ENCODE results near the gene MIOX. TPM values are rescaled to one million over a fixed set of nuclear protein-coding genes. Genes with fewer than 3 reads are reported as not detected.
A peak's percentile ranks its signal among the peaks of the same experiment; 100 is the strongest.

MIOX gene
- total and polyA plus RNA-seq, 11 donors, result not detected

- DNase-seq (peak in 2 of 5 donors; percentile 27 to 37), ATAC-seq (no peak)
- WGBS, 4 donors, result 82 to 87% (median 83%) methylated on average over 14 to 15 of the region's 15 CpGs
- Histone ChIP-seq H3K9me3 (no peaks in the 10 kb centered on the region), H3K27ac (no peak overlapping the region), H3K36me3 (peaks cover 0 to 88% (median 63%) of the 10 kb centered on the region in 9 donors), H3K4me1 (peaks cover 0 to 13% (median 0%) of the 10 kb centered on the region in 12 donors), H3K4me3 (no peak overlapping the region), H3K27me3 (no peaks in the 10 kb centered on the region)
- intact Hi-C loops (cut with DNase I), result no loop called here
- TF ChIP-seq POLR2A (IDR thresholded peaks at IDR 0.05), result no peak
- no peak for TF ChIP-seq CTCF (IDR thresholded peaks at IDR 0.05)
These were observed 43.5 kb upstream of the MIOX start for GRCh38 chr22:50443197-50443596.

GRCh38 chr22:50443801-50444625, 42.6 kb upstream of the MIOX start:
- peak in 2 of 5 donors; percentile 28 to 52 for DNase-seq
- intact Hi-C loops (cut with DNase I), result no loop called here
- H3K9me3 ChIP-seq, result no peaks in the 10 kb centered on the region
- WGBS, 4 donors, result 71 to 81% (median 77%) methylated on average over 24 to 28 of the region's 28 CpGs
- H3K4me1 ChIP-seq, result peaks cover 0 to 13% (median 0%) of the 10 kb centered on the region in 12 donors
- TF ChIP-seq POLR2A (IDR thresholded peaks at IDR 0.05) (no peak), CTCF (IDR thresholded peaks at IDR 0.05) (no peak)
- H3K36me3 ChIP-seq, result peaks cover 0 to 88% (median 63%) of the 10 kb centered on the region in 9 donors
- ATAC-seq, result peak in 3 of 4 donors; percentile 3 to 14 (median 8)
- H3K27me3 ChIP-seq, result no peaks in the 10 kb centered on the region
- no peak overlapping the region for H3K27ac ChIP-seq
- no peak overlapping the region for H3K4me3 ChIP-seq

- TF ChIP-seq POLR2A (IDR thresholded peaks at IDR 0.05) (no peak), CTCF (IDR thresholded peaks at IDR 0.05) (no peak)
- Histone ChIP-seq H3K27me3 (no peaks in the 10 kb centered on the region), H3K4me3 (no peak overlapping the region), H3K27ac (no peak overlapping the region), H3K36me3 (peaks cover 0 to 84% (median 60%) of the 10 kb centered on the region in 9 donors), H3K4me1 (peaks cover 0 to 13% (median 0%) of the 10 kb centered on the region in 12 donors), H3K9me3 (no peaks in the 10 kb centered on the region)
- 79 to 96% (median 86%) methylated on average over 3 to 5 of the region's 5 CpGs for WGBS, 4 donors
- ATAC-seq (peak in 1 of 4 donors; percentile 7), DNase-seq (peak in 2 of 5 donors; percentile 28 to 42)
- intact Hi-C loops (cut with DNase I), result no loop called here
These were observed 42.0 kb upstream of the MIOX start for GRCh38 chr22:50444663-50445062.

GRCh38 chr22:50445071-50445879, 41.4 kb upstream of the MIOX start:
- TF ChIP-seq CTCF (IDR thresholded peaks at IDR 0.05) (no peak), POLR2A (IDR thresholded peaks at IDR 0.05) (no peak)
- peak in 1 of 4 donors; percentile 6 for ATAC-seq

More at GRCh38 chr22:50445071-50445879, 41.4 kb upstream of the MIOX start:
- H3K9me3 ChIP-seq, result no peaks in the 10 kb centered on the region
- no peak overlapping the region for H3K4me3 ChIP-seq
- WGBS, 4 donors, result 76 to 82% (median 80%) methylated on average over 25 to 30 of the region's 30 CpGs
- peaks cover 0 to 83% (median 59%) of the 10 kb centered on the region in 9 donors for H3K36me3 ChIP-seq
- peaks cover 0 to 13% (median 0%) of the 10 kb centered on the region in 12 donors for H3K4me1 ChIP-seq
- DNase-seq, result peak in 2 of 5 donors; percentile 25 to 60
- no peak overlapping the region for H3K27ac ChIP-seq
- intact Hi-C loops (cut with DNase I), result no loop called here
- H3K27me3 ChIP-seq, result no peaks in the 10 kb centered on the region
